ENCODE data around the gene RPGRIP1L. TPM values are rescaled to one million over a fixed set of nuclear protein-coding genes. Genes with fewer than 3 reads are reported as not detected.

The RPGRIP1L gene
- 11.0 and 13.1 TPM in 2 replicates for total RNA-seq (2014; rRNA removed; shearing (Covaris generic); ENCODE audit: low replicate concordance)

DNA sequence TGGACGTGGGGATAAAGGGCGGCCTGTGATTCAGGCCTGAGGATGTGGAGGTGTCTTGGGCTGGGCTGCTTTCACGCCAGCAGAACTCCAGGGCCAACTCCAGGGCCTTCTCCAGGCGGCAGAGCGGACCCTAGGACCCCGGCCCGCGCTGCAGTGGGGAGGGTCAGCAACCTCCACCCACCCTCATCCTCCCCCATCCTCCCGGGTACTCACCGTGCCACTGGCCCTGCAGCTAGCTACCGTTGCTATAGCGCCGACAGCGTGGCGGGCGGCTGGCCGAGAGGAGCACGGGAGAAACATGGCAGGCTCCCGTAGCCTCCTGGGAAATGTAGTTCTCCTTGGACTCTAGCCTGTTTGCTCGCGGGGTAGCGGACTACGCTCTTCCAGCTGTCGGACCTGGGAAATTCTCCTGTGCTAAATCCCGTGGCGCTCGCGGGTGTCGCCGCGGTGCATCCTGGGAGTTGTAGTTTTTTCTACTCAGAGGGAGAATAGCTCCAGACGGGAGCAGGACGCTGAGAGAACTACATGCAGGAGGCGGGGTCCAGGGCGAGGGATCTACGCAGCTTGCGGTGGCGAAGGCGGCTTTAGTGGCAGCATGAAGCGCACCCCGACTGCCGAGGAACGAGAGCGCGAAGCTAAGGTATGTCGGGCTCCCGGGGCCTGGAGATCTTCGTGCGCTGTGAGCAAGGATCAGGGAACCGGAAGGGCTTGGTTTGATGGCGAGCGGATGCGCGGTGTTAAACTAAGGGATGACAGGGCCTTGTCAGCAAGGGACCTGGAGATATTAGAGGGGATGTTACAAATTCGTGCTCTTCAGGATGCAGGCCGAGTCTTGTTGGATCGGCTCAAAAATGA is at the start of gene RPGRIP1L, which contains the start of gene FTO:
RPGRIP1L (minus strand) TSS at position 270 of the 855 bp plus-strand sequence. CDS start 3,136 bp downstream, outside the sequence.
FTO (plus strand) TSS at position 567 of the 855 bp plus-strand sequence.
- DNase-seq (ENCODE audit: low read depth): peak; percentile 98
- in situ Hi-C loops (cut with HindIII; ENCODE audit: low pct_unique_long_range_greater_than_20kb, low sequenced_read_pairs): no loop called here

DNA sequence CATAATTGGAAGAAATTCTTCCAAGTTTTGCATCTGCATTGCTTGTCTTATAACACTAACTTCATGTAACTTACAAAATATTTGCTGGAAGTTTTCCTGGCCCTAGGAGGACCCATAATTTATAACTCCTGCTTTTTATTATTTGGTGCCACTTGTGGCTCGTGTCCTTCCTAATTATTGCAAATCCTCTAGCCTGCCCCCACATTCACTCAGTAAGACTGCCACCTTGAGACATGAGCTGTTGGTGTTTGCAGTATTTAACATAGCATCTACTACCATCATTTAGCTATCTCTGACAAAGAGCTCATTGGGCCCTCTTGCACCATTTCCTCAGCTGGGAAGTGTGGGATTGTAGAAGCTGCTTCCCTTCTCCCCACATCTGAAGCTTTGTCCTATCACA is 49.8 kb upstream of the RPGRIP1L start:
- in situ Hi-C loops (cut with HindIII; ENCODE audit: low pct_unique_long_range_greater_than_20kb, low sequenced_read_pairs): no loop called here
- no peak for DNase-seq (ENCODE audit: low read depth)

DNA sequence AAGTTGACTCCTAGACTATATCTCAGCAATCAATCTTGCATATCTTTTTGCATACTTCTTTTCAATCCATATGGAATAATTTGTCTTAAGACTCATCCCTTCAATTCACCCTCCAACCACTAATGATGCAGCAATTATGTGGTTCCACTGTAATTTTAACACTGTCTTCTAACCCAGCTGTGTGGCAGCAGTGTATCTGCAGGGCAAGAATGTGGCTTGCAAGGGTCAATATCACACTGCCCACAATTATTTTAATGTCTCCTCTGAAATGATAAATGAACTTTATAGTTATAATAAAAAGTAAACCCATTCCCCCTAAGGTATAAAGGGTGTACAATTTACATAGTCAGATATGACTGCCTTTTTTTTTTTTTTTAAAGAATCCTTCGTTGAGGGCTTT is 48.9 kb upstream of the RPGRIP1L start:
- in situ Hi-C loops (cut with HindIII; ENCODE audit: low pct_unique_long_range_greater_than_20kb, low sequenced_read_pairs): no loop called here
- no peak for DNase-seq (ENCODE audit: low read depth)

DNA sequence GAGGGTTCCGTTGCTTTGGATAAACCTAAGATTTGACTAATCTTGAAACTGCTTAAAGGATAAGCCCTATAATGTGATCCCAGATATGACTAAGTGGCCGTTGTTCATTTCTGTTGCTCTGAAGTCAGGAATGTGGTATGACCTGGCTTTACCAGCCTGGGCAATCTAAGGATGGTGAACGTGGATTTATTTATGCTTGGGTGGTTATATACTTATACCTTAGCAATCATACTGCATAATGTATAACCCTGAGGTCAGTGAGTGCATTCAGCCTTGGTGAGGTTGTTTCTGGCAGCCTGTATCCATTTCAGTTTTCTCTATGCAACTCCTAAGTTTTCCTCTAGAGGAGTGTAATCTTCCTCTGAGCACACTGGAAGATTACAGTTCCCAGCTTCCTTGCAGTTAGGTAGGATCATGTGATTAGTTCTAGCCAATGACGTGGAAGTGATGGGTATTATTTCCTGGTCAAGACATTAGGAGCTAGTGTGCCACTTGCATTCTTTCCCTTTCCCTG is 42.2 kb upstream of the RPGRIP1L start:
- in situ Hi-C loops (cut with HindIII; ENCODE audit: low pct_unique_long_range_greater_than_20kb, low sequenced_read_pairs): no loop called here
- peak; percentile 94 for DNase-seq (ENCODE audit: low read depth)

DNA sequence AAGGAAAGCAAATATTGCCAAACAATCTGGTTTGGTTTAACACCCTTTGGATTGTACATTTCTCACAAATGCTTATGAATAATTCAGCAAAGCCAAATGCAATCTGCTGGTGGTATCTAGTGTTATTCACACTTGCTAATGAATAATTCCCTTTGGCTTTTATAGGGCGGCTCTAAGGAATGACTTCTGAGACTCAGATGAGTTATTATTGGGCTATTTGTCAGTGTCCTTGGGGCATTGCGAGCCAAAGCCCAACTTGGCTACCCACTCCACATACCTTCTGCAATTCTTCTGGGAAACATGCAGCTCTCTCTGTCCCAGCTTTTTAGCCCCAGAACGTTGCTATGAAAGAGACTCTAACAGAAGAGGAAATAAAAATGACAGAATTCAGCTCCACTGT is 41.4 kb upstream of the RPGRIP1L start:
- in situ Hi-C loops (cut with HindIII; ENCODE audit: low pct_unique_long_range_greater_than_20kb, low sequenced_read_pairs): no loop called here
- DNase-seq (ENCODE audit: low read depth): peak; percentile 70

- peak; percentile 52 for DNase-seq (ENCODE audit: low read depth)
- in situ Hi-C loops (cut with HindIII; ENCODE audit: low pct_unique_long_range_greater_than_20kb, low sequenced_read_pairs): no loop called here
These were observed 40.8 kb upstream of the RPGRIP1L start for GRCh38 chr16:53744449-53744848.

- peak; percentile 41 for DNase-seq (ENCODE audit: low read depth)
These were observed 39.5 kb upstream of the RPGRIP1L start for GRCh38 chr16:53743149-53743566.

DNA sequence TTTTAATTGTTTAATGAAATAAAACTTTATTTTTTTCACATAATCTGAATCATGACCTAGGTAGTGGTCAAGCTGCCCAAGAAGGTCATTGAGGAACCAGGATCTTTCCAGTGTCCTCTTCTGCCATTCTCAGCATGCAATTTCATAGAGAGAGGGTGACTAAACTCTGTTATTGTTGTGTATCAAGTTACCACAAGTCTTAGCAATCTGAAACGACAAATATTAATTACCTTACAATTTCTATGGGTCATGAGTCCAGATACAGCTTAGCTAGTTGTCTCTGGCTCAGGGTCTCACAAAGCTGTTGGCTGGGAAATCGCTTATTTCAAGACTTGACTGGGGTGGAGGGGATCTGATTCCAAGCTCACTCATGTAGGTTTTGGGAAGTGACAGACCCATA is 37.9 kb upstream of the RPGRIP1L start:
- DNase-seq (ENCODE audit: low read depth): no peak
- in situ Hi-C loops (cut with HindIII; ENCODE audit: low pct_unique_long_range_greater_than_20kb, low sequenced_read_pairs): no loop called here

More at GRCh38 chr16:53743149-53743566, 39.5 kb upstream of the RPGRIP1L start:
- in situ Hi-C loops (cut with HindIII; ENCODE audit: low pct_unique_long_range_greater_than_20kb, low sequenced_read_pairs): no loop called here

GRCh38 chr16:53740933-53741531 is 37.4 kb upstream of the RPGRIP1L start:
- in situ Hi-C loops (cut with HindIII; ENCODE audit: low pct_unique_long_range_greater_than_20kb, low sequenced_read_pairs): no loop called here
- no peak for DNase-seq (ENCODE audit: low read depth)

GRCh38 chr16:53740476-53740875 is 36.8 kb upstream of the RPGRIP1L start:
- in situ Hi-C loops (cut with HindIII; ENCODE audit: low pct_unique_long_range_greater_than_20kb, low sequenced_read_pairs): no loop called here
- DNase-seq (ENCODE audit: low read depth): no peak

GRCh38 chr16:53737552-53737951 is 33.9 kb upstream of the RPGRIP1L start:
- DNase-seq (ENCODE audit: low read depth): no peak
- in situ Hi-C loops (cut with HindIII; ENCODE audit: low pct_unique_long_range_greater_than_20kb, low sequenced_read_pairs): no loop called here

DNA sequence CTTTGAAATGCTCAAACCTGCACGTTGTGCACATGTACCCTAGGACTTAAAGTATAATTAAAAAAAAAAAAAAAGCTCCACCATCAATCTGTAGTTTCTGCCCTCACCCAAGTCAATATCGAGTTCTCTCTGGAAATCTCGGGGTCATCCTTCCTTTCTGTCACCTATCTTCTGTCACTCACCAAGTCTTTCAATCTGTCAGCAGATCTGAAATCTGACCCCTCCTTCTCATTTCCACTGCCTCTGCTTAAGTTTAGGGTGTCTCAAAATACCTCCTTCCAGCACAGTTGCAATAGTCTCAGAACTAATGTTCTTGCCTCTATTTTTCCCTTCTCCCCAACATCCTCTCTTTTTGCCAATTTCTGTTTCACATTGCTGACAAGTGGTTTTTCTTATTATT is 32.6 kb upstream of the RPGRIP1L start:
- in situ Hi-C loops (cut with HindIII; ENCODE audit: low pct_unique_long_range_greater_than_20kb, low sequenced_read_pairs): no loop called here
- no peak for DNase-seq (ENCODE audit: low read depth)

DNA sequence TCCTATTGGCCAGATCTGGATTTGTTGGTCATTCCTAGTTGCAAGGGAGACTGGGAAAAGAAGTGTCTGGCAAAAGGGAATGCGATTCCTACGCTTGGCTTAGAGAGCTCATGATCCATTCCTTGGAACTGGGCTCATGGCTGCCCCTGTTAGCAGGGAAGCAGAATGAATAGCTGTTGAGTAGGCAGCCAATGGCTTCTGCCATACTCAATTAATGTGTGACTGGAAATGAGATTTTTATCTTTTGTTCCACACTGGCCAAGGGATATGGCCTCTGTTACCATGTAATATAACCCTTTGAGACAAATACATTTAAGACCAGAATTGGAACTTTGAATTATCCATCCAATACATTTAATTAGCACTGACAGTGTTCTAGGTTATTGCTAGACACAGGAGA is 31.2 kb upstream of the RPGRIP1L start:
- in situ Hi-C loops (cut with HindIII; ENCODE audit: low pct_unique_long_range_greater_than_20kb, low sequenced_read_pairs): no loop called here
- DNase-seq (ENCODE audit: low read depth): no peak

DNA sequence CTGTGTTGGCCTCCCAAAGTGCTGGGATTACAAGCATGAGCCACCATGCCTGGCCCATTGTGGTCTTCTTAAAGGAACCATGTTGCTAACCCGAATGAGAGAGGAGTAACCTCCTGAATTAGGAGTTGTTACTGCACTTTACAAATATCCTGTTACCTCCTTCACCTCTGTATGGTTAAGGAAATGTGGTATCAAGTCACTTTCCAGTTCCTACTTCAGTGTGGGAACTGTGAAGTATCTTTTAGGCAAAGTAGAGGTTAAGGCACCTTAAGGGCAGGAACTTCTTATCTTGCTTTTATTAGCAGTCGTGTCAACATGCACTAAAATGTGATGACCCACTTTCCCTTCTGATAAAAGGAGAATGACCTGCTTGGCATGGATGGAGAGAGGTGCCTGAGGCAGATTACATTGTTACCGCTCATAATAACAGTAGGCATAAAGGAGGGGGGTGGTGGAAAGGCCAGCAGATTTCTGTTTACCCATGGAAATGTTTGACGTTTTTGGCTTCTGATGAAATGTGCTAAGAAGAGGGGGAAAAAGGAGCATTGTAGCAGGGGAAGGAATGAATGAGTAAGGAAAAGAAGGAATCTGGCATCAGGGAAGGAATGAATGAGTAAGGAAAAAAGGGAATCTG is 28.8 kb upstream of the RPGRIP1L start:
- in situ Hi-C loops (cut with HindIII; ENCODE audit: low pct_unique_long_range_greater_than_20kb, low sequenced_read_pairs): no loop called here
- peak; percentile 78 for DNase-seq (ENCODE audit: low read depth)

DNA sequence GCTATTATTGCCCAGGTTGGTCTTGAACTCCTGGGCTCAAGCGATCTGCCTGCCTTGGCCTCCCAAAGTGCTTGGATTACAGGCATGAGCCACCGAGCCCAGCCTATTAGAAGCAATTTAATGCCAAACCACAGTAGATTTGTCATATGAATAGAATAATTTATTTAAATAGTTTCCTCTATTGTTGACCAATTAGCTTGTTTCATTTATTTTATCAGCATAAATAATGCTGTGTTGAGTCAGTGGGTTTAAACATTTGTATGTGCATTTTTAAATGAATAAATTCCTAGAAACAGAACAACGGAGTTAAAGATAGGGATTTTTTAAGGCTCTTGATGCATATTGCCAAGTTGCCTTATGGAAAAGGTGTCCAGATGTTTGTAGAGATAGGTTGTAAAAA is 27.0 kb upstream of the RPGRIP1L start:
- DNase-seq (ENCODE audit: low read depth): no peak
- in situ Hi-C loops (cut with HindIII; ENCODE audit: low pct_unique_long_range_greater_than_20kb, low sequenced_read_pairs): no loop called here

GRCh38 chr16:53726625-53727024 is 23.0 kb upstream of the RPGRIP1L start:
- in situ Hi-C loops (cut with HindIII; ENCODE audit: low pct_unique_long_range_greater_than_20kb, low sequenced_read_pairs): no loop called here
- peak; percentile 84 for DNase-seq (ENCODE audit: low read depth)

DNA sequence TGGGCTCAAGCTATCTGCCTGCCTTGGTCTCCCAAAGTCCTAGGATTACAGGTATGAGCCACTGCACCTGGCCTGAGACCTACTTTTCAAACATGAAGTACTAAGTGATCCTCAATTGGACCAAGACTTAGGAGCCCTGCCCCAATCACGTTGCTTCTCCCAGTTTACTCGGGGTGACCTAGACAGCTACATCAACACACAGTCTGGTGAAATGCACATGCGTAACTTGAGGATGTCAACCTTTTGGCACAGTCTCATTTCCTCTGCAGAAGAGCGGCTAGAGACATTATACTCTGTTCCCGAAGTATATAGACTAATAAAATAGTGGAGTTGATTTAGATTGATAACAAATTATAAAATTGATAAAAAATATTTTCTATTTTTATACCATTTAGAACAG is 17.4 kb upstream of the RPGRIP1L start:
- DNase-seq (ENCODE audit: low read depth): no peak
- in situ Hi-C loops (cut with HindIII; ENCODE audit: low pct_unique_long_range_greater_than_20kb, low sequenced_read_pairs): no loop called here

- in situ Hi-C loops (cut with HindIII; ENCODE audit: low pct_unique_long_range_greater_than_20kb, low sequenced_read_pairs): no loop called here
These were observed 13.9 kb upstream of the RPGRIP1L start for GRCh38 chr16:53717577-53717976.

GRCh38 chr16:53715023-53715384 is 11.3 kb upstream of the RPGRIP1L start:
- in situ Hi-C loops (cut with HindIII; ENCODE audit: low pct_unique_long_range_greater_than_20kb, low sequenced_read_pairs): no loop called here
- no peak for DNase-seq (ENCODE audit: low read depth)

More at GRCh38 chr16:53717577-53717976, 13.9 kb upstream of the RPGRIP1L start:
- no peak for DNase-seq (ENCODE audit: low read depth)

Measured in Caki2 (cell line).